Subcutaneous abdominal adipose tissue (tissue), 5 donors: ENCODE measurements around the gene BRIP1.
"Not testable (repeated sequence)": the region's sequence is repeated elsewhere in the genome, so short reads cannot be mapped to it uniquely, and the experiment has no call there.

ENCODE experiments used
- H3K27ac ChIP-seq: one replicate; pipeline ENCODE4 v1.7.0; 2013; ENCODE audit warnings: low read depth, mild to moderate bottlenecking, inconsistent platforms, low read length, moderate library complexity
- H3K27me3 ChIP-seq, 5 donors: one replicate each; pipeline ENCODE4 v1.7.0; 2013; ENCODE audit warnings: low read length in 5 of 5, inconsistent platforms in 1 of 5; ENCODE audit not compliant: control insufficient read depth in 5 of 5, insufficient read depth in 4 of 5
- H3K36me3 ChIP-seq, 5 donors: one replicate each; pipeline ENCODE4 v1.7.0; 2013; ENCODE audit warnings: low read length in 5 of 5; ENCODE audit not compliant: control insufficient read depth in 5 of 5, insufficient read depth in 5 of 5
- H3K4me1 ChIP-seq, 5 donors: one replicate each; pipeline ENCODE4 v1.7.0; 2013; ENCODE audit warnings: low read length in 5 of 5, mild to moderate bottlenecking in 3 of 5, moderate library complexity in 1 of 5; ENCODE audit not compliant: control insufficient read depth in 5 of 5, insufficient read depth in 5 of 5
- H3K4me3 ChIP-seq, 5 donors: one replicate each; pipeline ENCODE4 v1.7.0; 2013; ENCODE audit warnings: low read length in 5 of 5, low read depth in 1 of 5
- H3K9ac ChIP-seq, 5 donors: one replicate each; pipeline ENCODE4 v1.7.0; 2013; ENCODE audit warnings: low read length in 5 of 5, mild to moderate bottlenecking in 4 of 5, moderate library complexity in 3 of 5
- H3K9me3 ChIP-seq, 5 donors: one replicate each; pipeline ENCODE4 v1.7.0; 2013; ENCODE audit warnings: low read length in 5 of 5; ENCODE audit not compliant: control insufficient read depth in 5 of 5
- donor health status: healthy.
- donor health status: healthy.
- donor health status: healthy.
- donor health status: healthy.
- donor health status: healthy.

BRIP1 gene

DNA sequence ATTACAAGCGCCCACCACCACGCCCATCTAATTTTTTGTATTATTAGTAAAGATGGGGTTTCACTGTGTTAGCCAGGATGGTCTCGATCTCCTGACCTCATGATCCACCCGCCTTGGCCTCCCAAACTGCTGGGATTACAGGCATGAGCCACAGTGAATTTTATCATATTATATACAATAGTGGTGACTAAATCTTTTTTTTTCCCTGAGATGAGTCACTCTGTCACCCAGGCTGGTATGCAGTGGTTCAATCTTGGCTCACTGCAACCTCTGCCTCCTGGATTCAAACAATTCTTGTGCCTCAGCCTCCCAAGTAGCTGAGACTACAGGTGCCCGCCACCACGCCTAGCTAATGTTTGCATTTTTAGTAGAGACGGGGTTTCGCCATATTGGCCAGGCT is 22.5 kb upstream of the BRIP1 start:
- H3K36me3 ChIP-seq = peaks cover 26 to 70% (median 47%) of the 10 kb centered on the region in 5 donors
- H3K4me1 ChIP-seq, H3K9me3 ChIP-seq, H3K9ac ChIP-seq, H3K27me3 ChIP-seq, H3K4me3 ChIP-seq, H3K27ac ChIP-seq: not testable (repeated sequence)

DNA sequence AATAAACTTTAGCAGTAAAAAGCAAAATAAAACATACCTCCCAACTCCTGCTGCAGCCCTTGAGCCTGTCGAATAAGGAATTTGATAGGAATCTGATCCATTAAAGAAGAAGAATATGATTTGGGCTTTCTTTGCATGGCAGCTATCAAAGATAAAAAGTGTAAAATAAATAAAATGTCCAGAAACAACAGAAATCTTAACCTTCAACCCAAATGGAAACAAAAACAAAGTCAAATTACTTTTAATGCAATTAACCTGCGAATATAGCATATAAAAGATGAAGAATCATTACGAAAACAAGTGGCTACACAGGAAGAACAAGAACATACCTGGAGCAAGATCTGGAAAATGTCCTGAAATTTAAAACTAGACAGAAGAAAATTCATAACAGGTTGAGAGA is 21.5 kb upstream of the BRIP1 start:
- Histone ChIP-seq H3K36me3 (peaks cover 27 to 70% (median 46%) of the 10 kb centered on the region in 5 donors), H3K9ac (no peak overlapping the region), H3K9me3 (no peaks in the 10 kb centered on the region), H3K4me1 (no peaks in the 10 kb centered on the region), H3K27me3 (no peaks in the 10 kb centered on the region), H3K27ac (no peak overlapping the region), H3K4me3 (no peak overlapping the region)

DNA sequence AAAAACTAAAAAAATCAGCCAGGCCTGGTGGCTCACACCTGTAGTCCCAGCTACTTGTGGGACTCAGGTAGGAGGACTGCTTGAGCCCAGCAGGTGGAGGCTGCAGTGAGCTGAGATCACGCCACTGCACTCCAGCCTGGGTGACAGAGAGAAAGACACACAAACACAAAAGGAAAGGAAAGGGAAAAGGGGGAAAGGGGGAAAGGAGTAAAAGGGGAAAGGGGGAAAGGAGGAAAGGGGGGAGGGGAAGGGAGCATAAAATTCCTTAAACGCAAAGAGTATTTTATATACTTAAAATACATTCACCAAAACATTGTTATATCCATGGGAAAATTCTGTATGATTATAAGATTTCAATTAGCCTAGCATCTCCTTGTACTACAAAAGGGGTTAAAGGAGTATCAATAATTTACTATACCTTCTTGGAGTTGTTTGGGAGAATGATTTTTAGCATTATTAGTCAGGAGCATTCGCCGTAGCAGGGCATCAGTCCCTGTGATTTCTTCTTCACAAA is 17.3 kb upstream of the BRIP1 start:
- Histone ChIP-seq H3K36me3 (peaks cover 31 to 77% (median 45%) of the 10 kb centered on the region in 5 donors), H3K27me3 (no peaks in the 10 kb centered on the region), H3K27ac (no peak overlapping the region), H3K4me3 (no peak overlapping the region), H3K9me3 (no peaks in the 10 kb centered on the region), H3K9ac (no peak overlapping the region), H3K4me1 (no peaks in the 10 kb centered on the region)

DNA sequence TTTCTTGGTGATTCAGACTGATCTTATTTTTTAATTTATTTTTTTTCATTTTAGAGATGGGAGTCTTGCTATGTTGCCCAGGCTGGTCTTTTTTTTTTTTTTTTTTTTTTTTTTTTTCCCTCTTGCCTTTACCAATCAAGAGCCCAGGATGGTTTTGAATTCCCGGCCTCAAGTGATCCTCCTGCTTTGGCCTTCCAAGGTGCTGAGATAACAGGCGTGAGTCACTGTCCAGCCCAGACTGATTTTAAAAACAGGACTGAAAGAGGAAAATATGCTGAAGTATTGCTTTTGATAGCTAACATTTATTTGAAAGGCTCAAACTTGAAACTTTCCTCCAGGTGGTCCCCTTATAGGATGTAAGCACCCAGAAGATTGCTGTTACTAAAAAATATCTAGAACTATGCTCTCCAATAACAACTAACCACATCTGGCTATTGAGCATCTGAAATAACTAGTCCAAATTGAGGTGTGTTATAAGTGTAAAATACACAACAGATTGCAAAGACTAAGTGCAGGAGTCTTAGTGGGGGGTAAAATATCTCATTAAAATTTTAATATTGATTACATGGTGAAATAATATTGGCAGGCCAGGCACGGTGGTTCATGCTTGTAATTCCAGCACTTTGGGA is 15.8 kb upstream of the BRIP1 start:
- no peak overlapping the region for H3K9ac ChIP-seq
- H3K4me3 ChIP-seq = no peak overlapping the region
- H3K36me3 ChIP-seq = peaks cover 30 to 74% (median 38%) of the 10 kb centered on the region in 5 donors
- H3K27ac ChIP-seq = no peak overlapping the region
- H3K9me3 ChIP-seq = no peaks in the 10 kb centered on the region
- H3K27me3 ChIP-seq = no peaks in the 10 kb centered on the region
- no peaks in the 10 kb centered on the region for H3K4me1 ChIP-seq

- H3K9ac ChIP-seq = no peak overlapping the region
- H3K4me3 ChIP-seq = no peak overlapping the region
- H3K36me3 ChIP-seq = peaks cover 32 to 69% (median 37%) of the 10 kb centered on the region in 5 donors
- no peaks in the 10 kb centered on the region for H3K4me1 ChIP-seq
- no peaks in the 10 kb centered on the region for H3K9me3 ChIP-seq
- H3K27me3 ChIP-seq = no peaks in the 10 kb centered on the region
- H3K27ac ChIP-seq = no peak overlapping the region
Observed at GRCh38 chr17:61878520-61878919, 15.2 kb upstream of the BRIP1 start.

DNA sequence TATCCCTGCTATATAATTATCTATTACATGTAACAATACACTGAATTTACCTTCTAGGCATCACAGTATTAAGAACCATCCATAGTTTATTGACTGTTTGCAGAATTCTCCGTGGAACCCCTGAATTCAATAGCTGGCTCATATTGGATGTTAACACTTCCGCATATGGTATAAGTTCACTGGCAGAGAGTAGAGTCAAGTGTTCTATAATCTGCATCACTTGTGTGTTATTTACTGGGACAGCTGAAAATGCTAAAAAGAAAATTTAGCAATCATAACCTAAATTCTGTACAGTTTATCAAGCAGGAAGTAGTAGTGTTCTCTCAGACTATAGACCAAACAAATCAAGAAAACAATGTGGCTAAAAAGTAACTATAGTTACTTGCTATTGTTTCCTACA is 14.5 kb upstream of the BRIP1 start:
- Histone ChIP-seq H3K9me3 (no peaks in the 10 kb centered on the region), H3K27me3 (no peaks in the 10 kb centered on the region), H3K9ac (no peak overlapping the region), H3K4me3 (no peak overlapping the region), H3K4me1 (no peaks in the 10 kb centered on the region), H3K36me3 (peaks cover 32 to 63% (median 36%) of the 10 kb centered on the region in 5 donors), H3K27ac (no peak overlapping the region)

- Histone ChIP-seq H3K4me3 (no peak overlapping the region), H3K36me3 (peaks cover 29 to 58% (median 34%) of the 10 kb centered on the region in 5 donors), H3K27ac (no peak overlapping the region), H3K9me3 (no peaks in the 10 kb centered on the region), H3K9ac (no peak overlapping the region), H3K4me1 (no peaks in the 10 kb centered on the region), H3K27me3 (no peaks in the 10 kb centered on the region)
Observed at GRCh38 chr17:61875804-61876203, 12.5 kb upstream of the BRIP1 start.

GRCh38 chr17:61875285-61875684 is 12.0 kb upstream of the BRIP1 start:
- Histone ChIP-seq H3K27ac (no peak overlapping the region), H3K9ac (no peak overlapping the region), H3K4me1 (no peaks in the 10 kb centered on the region), H3K27me3 (no peaks in the 10 kb centered on the region), H3K4me3 (no peak overlapping the region), H3K9me3 (no peaks in the 10 kb centered on the region), H3K36me3 (peaks cover 28 to 59% (median 39%) of the 10 kb centered on the region in 5 donors)

DNA sequence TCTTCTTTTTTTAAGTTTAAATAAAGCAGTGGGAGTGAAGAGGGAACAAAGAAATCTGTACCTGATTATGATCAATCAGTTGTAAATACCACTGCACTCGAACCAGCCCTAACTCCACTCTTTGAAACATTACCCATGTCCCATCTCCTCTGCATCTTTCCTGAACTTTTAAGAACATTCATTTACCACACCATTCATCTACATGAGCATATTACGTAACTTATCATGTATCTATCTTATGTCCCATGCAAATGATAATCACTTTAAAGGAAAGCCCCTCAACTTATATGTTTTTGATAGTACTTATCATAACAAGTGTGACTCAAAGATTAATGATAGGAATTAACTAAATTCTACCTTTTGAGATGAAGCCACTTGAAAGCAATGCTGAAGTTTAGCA is 10.7 kb upstream of the BRIP1 start:
- H3K36me3 ChIP-seq = peaks cover 31 to 58% (median 47%) of the 10 kb centered on the region in 5 donors
- H3K4me1 ChIP-seq = no peaks in the 10 kb centered on the region
- no peak overlapping the region for H3K9ac ChIP-seq
- H3K27ac ChIP-seq = no peak overlapping the region
- H3K9me3 ChIP-seq = no peaks in the 10 kb centered on the region
- H3K4me3 ChIP-seq = no peak overlapping the region
- no peaks in the 10 kb centered on the region for H3K27me3 ChIP-seq

- H3K36me3 ChIP-seq = peaks cover 30 to 66% (median 48%) of the 10 kb centered on the region in 5 donors
- no peak overlapping the region for H3K4me3 ChIP-seq
- no peaks in the 10 kb centered on the region for H3K9me3 ChIP-seq
- no peaks in the 10 kb centered on the region for H3K27me3 ChIP-seq
- no peak overlapping the region for H3K27ac ChIP-seq
- no peaks in the 10 kb centered on the region for H3K4me1 ChIP-seq
- H3K9ac ChIP-seq = no peak overlapping the region
Observed at GRCh38 chr17:61872099-61872498, 8.8 kb upstream of the BRIP1 start.
